ENCODE data around the gene DIPK2A. TPM values are rescaled to one million over a fixed set of nuclear protein-coding genes. Genes with fewer than 3 reads are reported as not detected.

Gene DIPK2A, protein sequence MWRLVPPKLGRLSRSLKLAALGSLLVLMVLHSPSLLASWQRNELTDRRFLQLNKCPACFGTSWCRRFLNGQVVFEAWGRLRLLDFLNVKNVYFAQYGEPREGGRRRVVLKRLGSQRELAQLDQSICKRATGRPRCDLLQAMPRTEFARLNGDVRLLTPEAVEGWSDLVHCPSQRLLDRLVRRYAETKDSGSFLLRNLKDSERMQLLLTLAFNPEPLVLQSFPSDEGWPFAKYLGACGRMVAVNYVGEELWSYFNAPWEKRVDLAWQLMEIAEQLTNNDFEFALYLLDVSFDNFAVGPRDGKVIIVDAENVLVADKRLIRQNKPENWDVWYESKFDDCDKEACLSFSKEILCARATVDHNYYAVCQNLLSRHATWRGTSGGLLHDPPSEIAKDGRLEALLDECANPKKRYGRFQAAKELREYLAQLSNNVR
- 41.9 and 51.6 TPM in 2 replicates for total RNA-seq (2014; rRNA removed; shearing (Covaris generic); ENCODE audit: low replicate concordance)

DNA sequence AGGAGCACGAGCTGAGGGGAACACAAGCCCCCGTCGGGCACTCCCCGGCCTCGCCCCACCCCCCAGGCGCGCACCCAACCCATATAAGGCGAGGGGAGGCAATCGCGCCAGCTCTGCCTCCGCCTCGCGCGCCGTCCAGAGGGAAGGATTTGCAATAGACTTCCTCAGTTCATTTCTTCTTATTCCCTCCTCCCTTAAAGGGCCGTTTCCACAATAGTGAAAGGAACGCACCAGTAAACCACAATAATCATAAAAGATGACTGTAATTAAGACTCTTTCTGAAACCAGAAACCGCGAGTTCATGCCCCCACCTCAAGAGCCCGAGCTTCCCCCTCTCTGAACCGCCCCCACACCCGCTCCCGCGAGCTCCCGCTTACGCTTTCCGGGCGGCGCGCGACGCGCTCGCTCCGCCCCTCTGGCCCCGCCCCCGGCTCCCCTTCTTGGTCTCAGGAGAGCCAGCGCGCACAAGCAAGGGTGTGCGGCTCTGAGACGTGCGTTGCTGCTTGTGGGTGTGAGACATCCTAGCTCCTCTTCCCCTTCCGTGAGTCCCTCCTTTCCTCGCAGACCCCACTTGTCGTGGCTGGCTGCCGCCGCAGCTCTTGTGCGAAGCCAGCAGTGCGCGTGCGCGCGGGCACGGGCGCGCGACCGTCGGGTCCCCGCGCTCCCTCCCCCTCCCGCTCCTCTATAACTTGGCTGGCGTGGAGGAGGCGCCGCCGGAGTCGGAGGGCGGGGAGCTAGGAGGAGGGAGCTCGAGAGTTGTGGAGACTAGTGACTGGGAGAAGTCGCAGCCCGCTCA lies at the start of gene DIPK2A:
Gene DIPK2A, plus strand, starts transcription at position 465 of the 796 bp plus-strand sequence. CDS start 510 bp downstream, outside the sequence.
- Histone ChIP-seq H4K20me1 (ENCODE audit: insufficient read depth, low read depth, low read length) (peaks cover 32% of the 10 kb centered on the region), H3K4me1 (ENCODE audit: low read length) (peaks cover 38% of the 10 kb centered on the region), H3K36me3 (ENCODE audit: insufficient read depth, low read length) (no peaks in the 10 kb centered on the region), H3K9ac (ENCODE audit: low read length) (peak within 1 kb of the TSS; percentile 87), H3K27me3 (ENCODE audit: low read length) (no peaks in the 10 kb centered on the region), H3K9me2 (replicated peaks; ENCODE audit: insufficient read depth, low read length) (no peaks in the 10 kb centered on the region), H3K27ac (ENCODE audit: low read length) (peak within 1 kb of the TSS; percentile 86), H3K79me2 (ENCODE audit: low read length) (peaks cover 38% of the 10 kb centered on the region), H2AFZ (ENCODE audit: low read length) (peak within 1 kb of the TSS; percentile 95), H3K9me3 (ENCODE audit: low read length) (no peaks in the 10 kb centered on the region), H3K4me3 (ENCODE audit: low read length) (peak within 1 kb of the TSS; percentile 95), H3K4me2 (ENCODE audit: low read depth, low read length, poor library complexity, severe bottlenecking) (peak within 1 kb of the TSS; percentile 92)
- peak; percentile 98 for DNase-seq

- no peaks in the 10 kb centered on the region for H3K36me3 ChIP-seq (ENCODE audit: insufficient read depth, low read length)
- peaks cover 15% of the 10 kb centered on the region for H3K4me1 ChIP-seq (ENCODE audit: low read length)
- no peak overlapping the region for H3K9ac ChIP-seq (ENCODE audit: low read length)
- H3K9me3 ChIP-seq (ENCODE audit: low read length), result no peaks in the 10 kb centered on the region
- no peak for DNase-seq
- no peak overlapping the region for H2AFZ ChIP-seq (ENCODE audit: low read length)
- H3K4me3 ChIP-seq (ENCODE audit: low read length), result no peak overlapping the region
- no peak overlapping the region for H3K4me2 ChIP-seq (ENCODE audit: low read depth, low read length, poor library complexity, severe bottlenecking)
- H3K27ac ChIP-seq (ENCODE audit: low read length), result no peak overlapping the region
- no peaks in the 10 kb centered on the region for H3K9me2 ChIP-seq (replicated peaks; ENCODE audit: insufficient read depth, low read length)
- no peaks in the 10 kb centered on the region for H4K20me1 ChIP-seq (ENCODE audit: insufficient read depth, low read depth, low read length)
- no peaks in the 10 kb centered on the region for H3K27me3 ChIP-seq (ENCODE audit: low read length)
- H3K79me2 ChIP-seq (ENCODE audit: low read length), result no peaks in the 10 kb centered on the region
Measured at GRCh38 chr3:143924522-143925285, 46.9 kb upstream of the DIPK2A start.

GRCh38 chr3:143928056-143928455 lies 43.6 kb upstream of the DIPK2A start:
- H3K9me2 ChIP-seq (replicated peaks; ENCODE audit: insufficient read depth, low read length), result no peaks in the 10 kb centered on the region

DNA sequence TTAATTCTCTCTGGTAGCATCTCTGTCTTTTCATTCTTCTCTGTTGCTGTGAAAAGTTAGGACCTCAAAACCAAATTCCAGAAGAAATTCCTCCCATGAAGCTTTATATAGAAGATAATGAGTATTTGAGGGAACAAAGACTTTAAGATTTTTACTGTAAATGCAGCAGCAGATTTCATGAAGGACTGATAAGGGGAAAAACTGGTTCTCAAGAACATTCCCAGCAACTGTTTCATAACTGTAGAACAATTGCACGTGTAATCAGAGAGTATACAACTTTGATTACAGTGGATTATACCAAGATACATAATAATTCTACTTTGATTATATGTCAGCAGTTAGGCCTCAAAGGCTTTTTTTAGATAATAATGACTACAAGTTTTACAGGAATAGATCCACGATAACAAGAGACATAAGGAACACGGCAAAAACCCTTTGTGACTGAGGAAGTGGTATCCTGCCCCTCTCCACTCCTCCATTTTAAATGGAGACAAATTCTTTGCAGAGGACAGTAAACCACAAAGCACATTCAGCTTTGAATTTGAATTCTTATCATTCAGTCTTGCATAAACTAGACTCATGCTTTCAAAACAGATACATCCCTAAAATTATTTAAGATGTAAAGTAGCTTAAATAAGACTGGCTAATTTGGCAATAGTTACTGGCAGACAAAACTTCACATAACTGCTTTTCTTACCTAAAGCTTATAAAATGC lies 42.9 kb upstream of the DIPK2A start:
- Histone ChIP-seq H3K9me2 (replicated peaks; ENCODE audit: insufficient read depth, low read length) (no peaks in the 10 kb centered on the region), H3K4me3 (ENCODE audit: low read length) (no peak overlapping the region), H2AFZ (ENCODE audit: low read length) (no peak overlapping the region), H3K27me3 (ENCODE audit: low read length) (no peaks in the 10 kb centered on the region), H3K9me3 (ENCODE audit: low read length) (no peaks in the 10 kb centered on the region), H3K4me1 (ENCODE audit: low read length) (peaks cover 9% of the 10 kb centered on the region), H3K27ac (ENCODE audit: low read length) (no peak overlapping the region), H4K20me1 (ENCODE audit: insufficient read depth, low read depth, low read length) (no peaks in the 10 kb centered on the region), H3K9ac (ENCODE audit: low read length) (no peak overlapping the region), H3K79me2 (ENCODE audit: low read length) (no peaks in the 10 kb centered on the region), H3K4me2 (ENCODE audit: low read depth, low read length, poor library complexity, severe bottlenecking) (no peak overlapping the region), H3K36me3 (ENCODE audit: insufficient read depth, low read length) (no peaks in the 10 kb centered on the region)
- DNase-seq, result no peak

More at GRCh38 chr3:143928056-143928455, 43.6 kb upstream of the DIPK2A start:
- Histone ChIP-seq H3K9ac (ENCODE audit: low read length) (no peak overlapping the region), H3K4me3 (ENCODE audit: low read length) (no peak overlapping the region), H3K4me2 (ENCODE audit: low read depth, low read length, poor library complexity, severe bottlenecking) (no peak overlapping the region), H3K79me2 (ENCODE audit: low read length) (no peaks in the 10 kb centered on the region), H2AFZ (ENCODE audit: low read length) (no peak overlapping the region), H4K20me1 (ENCODE audit: insufficient read depth, low read depth, low read length) (no peaks in the 10 kb centered on the region), H3K4me1 (ENCODE audit: low read length) (peaks cover 9% of the 10 kb centered on the region), H3K36me3 (ENCODE audit: insufficient read depth, low read length) (no peaks in the 10 kb centered on the region), H3K27ac (ENCODE audit: low read length) (no peak overlapping the region), H3K9me3 (ENCODE audit: low read length) (no peaks in the 10 kb centered on the region), H3K27me3 (ENCODE audit: low read length) (no peaks in the 10 kb centered on the region)
- no peak for DNase-seq

DNA sequence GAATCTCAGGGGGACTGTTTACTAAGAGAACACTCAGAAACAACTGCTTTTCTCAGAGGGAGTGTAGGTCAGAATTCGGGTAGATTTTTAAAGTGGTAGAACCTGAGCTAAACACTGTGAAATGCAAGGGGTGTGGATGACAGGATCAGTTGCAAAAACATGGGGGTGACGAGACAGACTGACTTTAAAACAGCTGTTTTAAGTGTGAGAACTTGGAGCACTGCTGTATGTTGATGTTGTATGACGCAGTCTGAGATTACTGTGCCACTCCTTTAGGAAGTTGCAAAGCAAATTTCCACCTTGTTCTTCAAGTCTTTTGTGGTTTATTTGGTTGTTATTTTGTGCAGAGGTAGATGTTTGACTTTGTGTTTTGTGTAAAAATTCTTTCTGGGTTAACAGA lies 36.8 kb upstream of the DIPK2A start:
- no peak overlapping the region for H3K9ac ChIP-seq (ENCODE audit: low read length)
- no peaks in the 10 kb centered on the region for H3K27me3 ChIP-seq (ENCODE audit: low read length)
- H3K27ac ChIP-seq (ENCODE audit: low read length), result no peak overlapping the region
- DNase-seq, result no peak
- H3K4me2 ChIP-seq (ENCODE audit: low read depth, low read length, poor library complexity, severe bottlenecking), result no peak overlapping the region
- no peaks in the 10 kb centered on the region for H3K4me1 ChIP-seq (ENCODE audit: low read length)
- no peaks in the 10 kb centered on the region for H3K36me3 ChIP-seq (ENCODE audit: insufficient read depth, low read length)
- H3K9me2 ChIP-seq (replicated peaks; ENCODE audit: insufficient read depth, low read length), result no peaks in the 10 kb centered on the region
- H3K79me2 ChIP-seq (ENCODE audit: low read length), result no peaks in the 10 kb centered on the region
- H3K4me3 ChIP-seq (ENCODE audit: low read length), result no peak overlapping the region
- H4K20me1 ChIP-seq (ENCODE audit: insufficient read depth, low read depth, low read length), result no peaks in the 10 kb centered on the region
- H2AFZ ChIP-seq (ENCODE audit: low read length), result no peak overlapping the region
- H3K9me3 ChIP-seq (ENCODE audit: low read length), result no peaks in the 10 kb centered on the region

- Histone ChIP-seq H3K9ac (ENCODE audit: low read length) (no peak overlapping the region), H3K4me3 (ENCODE audit: low read length) (no peak overlapping the region), H3K27ac (ENCODE audit: low read length) (no peak overlapping the region), H3K9me3 (ENCODE audit: low read length) (no peaks in the 10 kb centered on the region), H3K9me2 (replicated peaks; ENCODE audit: insufficient read depth, low read length) (no peaks in the 10 kb centered on the region), H3K4me1 (ENCODE audit: low read length) (no peaks in the 10 kb centered on the region), H3K36me3 (ENCODE audit: insufficient read depth, low read length) (no peaks in the 10 kb centered on the region), H2AFZ (ENCODE audit: low read length) (no peak overlapping the region), H4K20me1 (ENCODE audit: insufficient read depth, low read depth, low read length) (no peaks in the 10 kb centered on the region), H3K79me2 (ENCODE audit: low read length) (no peaks in the 10 kb centered on the region), H3K4me2 (ENCODE audit: low read depth, low read length, poor library complexity, severe bottlenecking) (no peak overlapping the region), H3K27me3 (ENCODE audit: low read length) (no peaks in the 10 kb centered on the region)
- no peak for DNase-seq
Measured at GRCh38 chr3:143935678-143936077, 35.9 kb upstream of the DIPK2A start.

DNA sequence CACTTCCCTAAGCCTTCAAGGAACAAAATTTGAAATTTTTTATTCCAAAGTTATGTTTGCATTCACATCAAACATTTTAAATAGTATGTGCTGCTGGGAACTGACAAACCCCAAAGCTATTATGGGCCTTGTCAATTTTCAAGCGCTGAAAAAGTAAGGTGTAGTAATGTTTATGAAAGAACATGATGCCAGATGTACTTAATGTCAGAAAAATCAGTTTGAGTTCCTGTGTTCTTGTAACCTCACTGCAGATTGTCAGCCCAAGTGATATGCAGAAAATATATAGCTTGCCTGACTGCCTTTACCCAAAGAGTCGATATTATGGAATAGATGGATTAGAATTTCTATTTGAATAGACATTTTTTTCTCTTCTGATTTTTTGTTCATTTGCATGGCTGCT lies 20.8 kb upstream of the DIPK2A start:
- H3K4me3 ChIP-seq (ENCODE audit: low read length), result no peak overlapping the region
- no peak overlapping the region for H3K27ac ChIP-seq (ENCODE audit: low read length)
- H3K4me1 ChIP-seq (ENCODE audit: low read length), result no peaks in the 10 kb centered on the region
- no peaks in the 10 kb centered on the region for H3K36me3 ChIP-seq (ENCODE audit: insufficient read depth, low read length)
- no peak for DNase-seq
- no peaks in the 10 kb centered on the region for H3K27me3 ChIP-seq (ENCODE audit: low read length)
- no peaks in the 10 kb centered on the region for H4K20me1 ChIP-seq (ENCODE audit: insufficient read depth, low read depth, low read length)
- H3K9me3 ChIP-seq (ENCODE audit: low read length), result no peaks in the 10 kb centered on the region
- no peaks in the 10 kb centered on the region for H3K79me2 ChIP-seq (ENCODE audit: low read length)
- H3K9me2 ChIP-seq (replicated peaks; ENCODE audit: insufficient read depth, low read length), result no peaks in the 10 kb centered on the region
- no peak overlapping the region for H2AFZ ChIP-seq (ENCODE audit: low read length)
- no peak overlapping the region for H3K4me2 ChIP-seq (ENCODE audit: low read depth, low read length, poor library complexity, severe bottlenecking)
- no peak overlapping the region for H3K9ac ChIP-seq (ENCODE audit: low read length)

All from Karpas-422 (cell line).